ENCODE measurements around the gene SNX22. TPM values are rescaled to one million over a fixed set of nuclear protein-coding genes. Genes with fewer than 3 reads are reported as not detected.

The SNX22 gene
- total RNA-seq, 1 donor from 2014 or later: 0.31 TPM

DNA sequence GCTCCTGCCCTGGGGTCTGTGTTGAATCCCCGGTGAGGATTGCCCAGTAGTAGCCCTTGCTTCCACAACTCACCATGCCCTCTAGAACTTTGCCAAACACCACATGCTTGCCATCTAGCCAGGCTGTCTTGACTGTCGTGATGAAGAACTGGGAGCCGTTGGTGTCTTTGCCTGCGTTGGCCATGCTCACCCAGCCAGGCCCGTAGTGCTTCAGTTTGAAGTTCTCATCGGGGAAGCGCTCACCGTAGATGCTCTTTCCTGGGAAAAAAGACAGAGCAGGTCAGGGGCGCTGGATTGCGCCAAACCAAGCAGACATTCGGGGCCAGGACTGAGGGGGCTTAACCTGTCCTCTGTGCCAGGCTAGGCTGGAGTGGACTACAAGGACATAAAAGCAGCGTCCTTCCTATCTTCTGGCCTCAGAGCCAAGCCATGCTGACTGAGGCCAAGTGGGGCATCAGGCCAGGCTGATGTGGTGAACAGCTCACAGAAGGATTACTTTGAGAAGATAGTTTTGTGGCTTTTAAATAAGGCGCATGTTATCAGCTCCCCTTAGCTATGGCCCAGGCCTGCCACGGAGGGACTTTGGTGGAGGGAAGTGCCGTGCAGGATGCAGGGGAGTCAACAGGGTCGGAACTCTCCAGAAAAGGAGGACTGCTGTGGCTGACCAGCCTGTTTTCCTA lies 5.3 kb downstream of the SNX22 start:
- DNase-seq (ENCODE audit: low spot score): no peak

DNA sequence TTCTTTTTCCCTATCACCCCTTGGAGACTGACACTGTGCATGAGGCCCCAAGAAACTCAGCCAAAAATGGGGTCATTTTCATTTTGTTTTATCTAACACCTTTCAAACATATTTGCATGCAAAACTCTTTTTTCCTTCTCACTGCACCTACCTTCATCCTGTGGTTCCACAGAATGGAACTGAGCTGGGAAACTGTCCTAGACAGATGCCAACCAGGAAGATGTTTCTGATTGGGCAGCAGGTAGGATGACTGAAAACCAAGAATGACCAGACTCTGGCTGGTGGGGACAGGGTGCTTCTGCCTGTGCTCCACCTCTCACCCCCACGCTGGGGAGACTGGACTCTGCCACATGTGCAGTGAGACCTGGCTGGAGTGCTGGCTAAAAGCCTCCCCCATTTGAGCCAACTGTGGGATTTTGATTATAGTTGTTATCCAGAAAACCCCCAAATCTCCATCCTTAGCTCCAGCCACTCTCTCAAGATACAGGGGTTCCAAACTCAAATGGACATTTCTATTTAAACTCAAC lies 6.1 kb downstream of the SNX22 start:
- no peak for DNase-seq (ENCODE audit: low spot score)

DNA sequence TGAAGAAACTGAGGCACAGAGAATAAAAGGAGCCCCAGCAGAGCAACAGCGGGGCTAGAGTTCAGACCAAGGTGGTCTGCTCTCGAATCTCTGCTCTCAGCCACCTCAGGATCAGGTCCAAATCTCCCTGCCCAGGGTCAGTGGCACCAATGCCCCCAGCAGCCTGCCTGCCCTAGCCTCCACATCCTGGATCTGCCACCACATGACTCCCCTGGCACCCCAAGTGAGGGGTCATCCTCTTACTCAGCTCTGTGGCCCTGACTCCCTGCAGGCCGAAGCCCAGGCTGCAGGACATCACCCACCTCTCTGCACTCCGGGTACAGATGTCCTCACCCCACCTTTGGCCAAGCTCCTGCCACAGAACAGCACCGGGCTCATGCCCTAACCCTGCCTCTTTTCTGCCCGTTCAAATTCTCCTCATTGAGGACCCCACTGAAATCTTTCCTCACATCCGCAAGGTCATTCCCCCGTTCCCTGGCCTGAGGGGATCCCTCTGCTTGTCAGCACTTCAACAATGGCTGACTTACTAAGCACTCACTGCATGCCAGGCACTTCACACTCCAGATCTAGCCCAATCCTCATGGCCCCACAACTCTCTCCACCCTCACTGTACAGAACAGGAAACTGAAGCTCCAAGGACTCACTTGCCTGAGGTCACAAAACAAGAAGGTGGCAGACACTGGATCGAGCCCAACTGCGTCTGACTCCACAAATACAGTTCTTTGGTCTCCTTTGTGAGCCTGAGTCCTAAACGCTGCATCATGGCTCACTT lies 7.0 kb downstream of the SNX22 start:
- DNase-seq (ENCODE audit: low spot score): no peak

DNA sequence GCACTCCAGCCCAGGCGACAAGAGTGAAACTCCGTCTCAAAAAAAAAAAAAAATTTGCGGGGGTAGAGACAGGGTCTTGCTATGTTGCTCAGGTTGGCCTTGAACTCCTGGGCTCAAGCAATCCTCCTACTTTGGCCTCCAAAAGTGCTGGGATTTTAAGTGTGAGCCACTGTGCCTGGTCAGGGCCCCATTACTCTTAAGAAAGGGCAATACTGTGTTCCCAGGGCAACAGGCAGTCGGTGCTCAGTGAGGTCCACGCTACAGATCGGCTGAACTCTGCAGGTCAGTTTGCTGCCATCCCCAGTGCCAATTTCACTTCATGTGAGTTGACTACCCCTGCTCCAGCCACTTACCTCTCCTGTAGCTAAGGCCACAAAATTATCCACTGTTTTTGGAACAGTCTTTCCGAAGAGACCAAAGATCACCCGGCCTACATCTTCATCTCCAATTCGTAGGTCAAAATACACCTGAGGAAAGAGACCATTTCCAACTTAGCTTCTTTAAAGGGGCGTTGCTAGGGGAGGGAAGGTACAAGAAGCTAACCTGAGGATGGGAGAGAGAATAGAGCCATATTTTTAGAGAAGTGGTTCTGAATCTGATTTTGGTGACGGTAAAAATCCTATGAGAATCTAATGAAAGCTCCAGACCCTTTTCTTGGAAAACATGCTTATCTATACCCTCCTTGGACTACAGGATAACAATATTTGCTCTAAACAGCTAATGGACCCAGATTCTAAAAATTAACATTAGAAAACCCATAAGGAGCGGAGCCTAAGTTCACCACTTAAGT lies 10.4 kb downstream of the SNX22 start:
- DNase-seq (ENCODE audit: low spot score): no peak

DNA sequence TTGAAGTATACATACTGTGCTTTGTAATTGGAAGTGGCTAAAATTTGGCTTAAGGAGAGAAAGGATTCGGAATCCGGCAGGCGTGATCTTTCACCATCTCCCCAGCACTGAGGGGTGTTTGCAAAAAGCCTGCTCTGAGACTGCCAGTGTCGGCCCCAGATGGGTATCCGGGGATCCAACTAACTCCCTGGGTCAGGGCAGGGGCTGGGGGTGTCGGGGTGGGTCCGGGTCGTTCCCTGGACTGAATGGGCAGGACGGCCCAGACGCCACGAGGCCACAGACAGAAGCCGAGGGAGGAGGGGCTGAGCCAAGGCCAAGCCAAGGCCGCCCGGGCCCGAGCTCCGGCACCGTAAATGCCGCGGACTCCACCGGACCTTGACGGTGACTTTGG lies 10.9 kb downstream of the SNX22 start:
- no peak for DNase-seq (ENCODE audit: low spot score)

DNA sequence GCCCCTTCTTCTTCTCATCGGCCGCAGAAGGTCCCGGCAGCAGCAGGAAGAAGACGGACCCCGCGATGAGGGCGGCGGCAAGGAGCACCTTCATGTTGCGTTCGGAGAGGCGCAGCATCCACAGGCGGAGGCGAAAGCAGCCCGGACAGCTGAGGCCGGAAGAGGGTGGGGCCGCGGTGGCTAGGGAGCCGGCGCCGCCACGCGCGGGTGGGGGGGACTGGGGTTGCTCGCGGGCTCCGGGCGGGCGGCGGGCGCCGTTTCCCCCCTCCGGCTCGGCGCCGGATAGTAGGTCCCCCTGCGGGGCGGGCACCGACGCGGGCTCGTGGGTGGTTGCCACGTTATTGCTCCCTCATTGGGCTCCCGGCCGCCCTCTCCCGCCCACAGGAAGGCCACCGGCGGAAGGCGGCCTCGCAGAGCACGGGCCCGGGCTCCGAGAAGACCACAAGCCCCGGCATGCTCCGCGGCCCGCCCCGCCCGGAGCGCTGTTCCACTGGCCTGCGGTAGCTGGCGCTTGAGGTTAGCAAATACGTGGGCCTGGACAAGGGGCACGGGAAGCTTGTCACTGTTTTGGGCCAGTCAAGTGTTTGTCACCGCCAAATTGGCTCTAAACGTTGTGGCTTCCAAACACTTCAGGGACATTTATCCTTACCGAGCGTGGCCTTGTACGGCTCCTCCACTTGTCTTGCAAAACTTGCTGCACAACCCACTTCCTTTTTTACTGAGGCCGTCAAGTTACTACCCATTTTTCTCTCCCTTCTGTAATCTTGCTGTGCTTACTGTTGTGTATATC lies 11.5 kb downstream of the SNX22 start, which contains the start of gene PPIB:
Gene PPIB (minus strand): TSS at position 154 of the 790 bp plus-strand sequence. CDS start 36 bp downstream, at position 118.
- peak; percentile 98 for DNase-seq (ENCODE audit: low spot score)

DNA sequence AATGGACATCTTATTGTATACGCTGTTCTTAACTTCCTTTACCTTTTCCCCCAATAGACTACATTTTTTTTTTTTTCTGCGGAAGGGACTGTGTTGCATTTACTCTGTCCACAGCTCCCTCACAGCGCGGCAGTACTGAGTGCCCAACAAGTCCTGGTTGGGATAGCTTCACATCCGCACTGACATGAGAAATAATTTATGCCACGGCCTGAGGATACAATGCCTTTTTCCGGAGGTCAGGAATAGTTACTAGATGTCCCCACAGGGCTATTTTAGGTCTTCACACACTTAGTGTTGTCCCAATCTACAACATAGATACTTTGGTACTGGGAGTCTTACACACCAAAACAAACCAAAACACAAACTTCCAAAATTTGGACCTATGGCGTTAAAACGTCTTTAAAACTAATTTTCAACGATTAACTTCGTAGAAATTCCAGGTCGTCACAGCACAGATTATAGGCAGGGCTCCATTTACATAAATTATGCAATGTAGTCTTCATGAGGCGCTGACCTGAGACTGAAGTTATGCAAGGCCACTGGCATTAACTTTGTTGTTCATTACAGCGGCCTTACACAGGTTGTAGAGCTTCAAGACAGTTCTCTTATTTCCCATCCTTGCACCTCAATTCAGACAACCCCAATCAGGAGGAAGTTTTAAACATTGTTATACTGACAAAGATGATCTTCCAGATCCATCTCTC lies 12.3 kb downstream of the SNX22 start:
- no peak for DNase-seq (ENCODE audit: low spot score)

DNA sequence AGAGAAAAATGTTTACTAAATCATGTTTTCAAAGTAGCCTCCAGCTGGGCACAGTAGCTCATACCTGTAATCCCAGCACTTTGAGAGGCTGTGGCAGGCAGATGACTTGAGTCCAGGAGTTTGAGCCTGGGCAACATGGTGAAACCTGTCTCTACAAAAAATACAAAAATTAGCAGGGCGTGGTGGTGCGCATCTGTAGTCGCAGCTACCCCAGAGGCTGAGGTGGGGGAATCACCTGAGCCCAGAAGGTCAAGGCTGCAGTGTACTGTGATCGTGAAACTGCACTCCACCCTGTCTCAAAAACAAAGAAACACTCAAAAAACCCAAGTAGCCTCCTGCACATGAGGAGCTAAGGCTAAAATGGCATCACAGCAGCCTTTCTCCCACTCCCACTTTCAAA lies 12.9 kb downstream of the SNX22 start:
- DNase-seq (ENCODE audit: low spot score): no peak

DNA sequence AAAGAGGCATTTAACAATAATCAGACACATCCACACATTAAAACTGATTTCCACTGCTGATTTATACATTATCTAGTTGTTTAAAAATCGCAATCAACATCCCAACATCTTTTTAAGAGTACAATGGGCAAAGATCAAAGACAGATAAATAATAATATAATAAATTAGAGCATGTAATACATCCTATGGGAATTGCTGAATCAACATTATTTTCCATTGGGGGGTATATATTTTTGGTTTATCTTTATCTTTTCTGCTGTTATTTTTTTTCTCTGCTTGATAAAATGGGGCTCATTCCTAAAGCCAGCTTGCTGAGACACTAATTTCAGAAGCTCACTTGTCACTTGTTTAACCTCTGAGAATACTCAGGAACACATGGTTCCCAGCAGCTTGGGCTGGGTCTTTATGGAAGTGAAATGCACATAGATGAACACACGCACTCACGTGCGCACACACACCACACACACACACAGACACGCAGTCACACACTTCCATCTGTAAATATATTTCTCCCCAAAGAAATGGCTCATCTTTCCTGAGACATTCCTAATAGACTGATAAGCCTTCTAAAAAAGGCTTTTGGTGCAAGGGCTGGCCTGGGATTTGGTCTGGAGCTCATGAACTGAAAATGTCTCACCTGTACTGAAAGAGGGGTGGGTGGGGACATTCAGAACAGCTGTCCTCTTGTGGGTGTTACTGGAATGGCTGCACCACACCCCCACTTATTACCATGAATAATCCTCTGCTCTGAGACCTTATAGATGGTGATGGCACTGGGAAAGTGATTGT lies 14.8 kb downstream of the SNX22 start:
- no peak for DNase-seq (ENCODE audit: low spot score)

DNA sequence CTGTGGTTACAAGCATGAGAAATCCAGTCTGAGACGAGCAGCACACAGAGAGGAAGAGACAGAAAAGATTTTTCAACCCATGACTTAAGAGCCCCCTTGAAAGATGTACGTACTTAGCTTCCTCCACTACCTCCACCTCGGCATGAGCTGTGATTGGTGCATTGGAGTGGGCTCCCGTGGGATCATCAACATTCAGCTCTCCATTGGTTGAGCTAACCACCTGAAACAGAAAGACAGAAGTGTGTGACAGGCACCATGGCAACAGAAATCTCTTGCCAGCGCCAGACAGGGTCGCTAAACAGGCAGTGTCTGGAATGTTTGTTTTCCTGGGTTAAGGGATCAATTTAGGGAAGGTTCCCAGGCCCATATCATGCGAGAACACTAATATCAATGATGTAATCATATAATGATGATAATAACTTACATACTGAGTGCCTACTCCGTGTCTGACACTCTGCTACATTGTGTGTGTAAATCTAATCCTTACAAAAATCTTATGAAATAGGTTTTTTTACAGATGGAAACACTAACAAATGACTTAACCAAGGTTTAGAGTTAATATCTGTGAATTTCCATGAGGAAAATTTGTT lies 28.8 kb downstream of the SNX22 start:
- DNase-seq (ENCODE audit: low spot score): peak; percentile 17

DNA sequence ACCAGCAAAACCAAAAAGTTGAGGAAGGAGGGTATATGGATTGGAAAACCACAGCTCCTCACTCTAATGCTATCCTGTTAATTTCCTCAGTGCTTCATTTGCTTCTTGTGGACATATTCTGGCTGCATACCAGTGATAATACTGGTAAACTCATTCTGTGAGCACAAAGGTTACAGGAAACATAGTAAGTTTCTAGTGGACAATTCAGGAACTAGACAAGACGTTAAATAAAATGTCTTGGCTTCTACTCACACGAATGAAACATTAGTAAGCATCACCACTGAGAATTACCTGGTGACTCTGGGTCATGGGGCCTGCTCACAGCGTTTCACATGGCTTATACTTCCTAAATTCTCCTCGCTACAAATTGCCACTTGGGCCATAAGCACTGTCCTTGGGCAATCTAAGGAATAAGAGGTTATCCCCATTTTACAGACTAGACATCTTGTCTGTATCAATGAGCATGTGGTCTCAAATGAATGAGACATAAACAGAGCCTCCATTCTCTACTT lies 31.4 kb downstream of the SNX22 start:
- no peak for DNase-seq (ENCODE audit: low spot score)

DNA sequence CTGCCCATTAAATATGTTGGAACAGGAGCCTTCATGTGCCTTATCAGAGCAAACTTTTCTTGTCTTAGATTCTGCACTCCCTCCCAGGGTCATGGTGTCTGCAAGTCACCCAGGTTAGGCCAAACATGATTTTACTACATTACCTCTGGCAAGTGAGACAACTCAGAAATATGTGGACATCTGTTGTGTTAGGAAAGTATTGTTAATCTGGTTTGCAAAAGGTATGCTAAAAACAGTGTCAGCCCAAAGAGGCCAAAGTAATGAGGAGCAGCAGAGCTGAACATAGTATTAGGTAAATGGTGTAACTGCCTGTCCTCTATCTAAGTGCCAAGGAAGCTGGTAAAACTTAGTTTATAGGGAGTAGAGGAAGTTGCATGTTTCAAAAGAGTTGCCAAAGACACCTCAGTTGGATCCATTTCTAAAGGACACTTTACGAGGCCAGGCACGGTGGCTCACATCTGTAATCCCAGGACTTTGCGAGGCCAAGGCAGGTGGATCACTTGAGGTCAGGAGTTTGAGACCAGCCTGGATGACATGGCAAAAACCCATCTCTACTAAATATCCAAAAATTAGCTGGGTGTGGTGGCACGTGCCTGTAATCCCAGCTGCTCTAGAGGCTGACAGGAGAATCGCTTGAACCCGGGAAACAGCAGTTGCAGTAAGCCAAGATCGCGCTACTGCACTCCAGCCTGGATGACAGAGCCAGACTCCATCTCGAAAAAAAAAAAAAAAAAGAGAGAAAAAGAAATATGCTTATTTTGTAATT lies 33.8 kb downstream of the SNX22 start:
- DNase-seq (ENCODE audit: low spot score): peak; percentile 5

DNA sequence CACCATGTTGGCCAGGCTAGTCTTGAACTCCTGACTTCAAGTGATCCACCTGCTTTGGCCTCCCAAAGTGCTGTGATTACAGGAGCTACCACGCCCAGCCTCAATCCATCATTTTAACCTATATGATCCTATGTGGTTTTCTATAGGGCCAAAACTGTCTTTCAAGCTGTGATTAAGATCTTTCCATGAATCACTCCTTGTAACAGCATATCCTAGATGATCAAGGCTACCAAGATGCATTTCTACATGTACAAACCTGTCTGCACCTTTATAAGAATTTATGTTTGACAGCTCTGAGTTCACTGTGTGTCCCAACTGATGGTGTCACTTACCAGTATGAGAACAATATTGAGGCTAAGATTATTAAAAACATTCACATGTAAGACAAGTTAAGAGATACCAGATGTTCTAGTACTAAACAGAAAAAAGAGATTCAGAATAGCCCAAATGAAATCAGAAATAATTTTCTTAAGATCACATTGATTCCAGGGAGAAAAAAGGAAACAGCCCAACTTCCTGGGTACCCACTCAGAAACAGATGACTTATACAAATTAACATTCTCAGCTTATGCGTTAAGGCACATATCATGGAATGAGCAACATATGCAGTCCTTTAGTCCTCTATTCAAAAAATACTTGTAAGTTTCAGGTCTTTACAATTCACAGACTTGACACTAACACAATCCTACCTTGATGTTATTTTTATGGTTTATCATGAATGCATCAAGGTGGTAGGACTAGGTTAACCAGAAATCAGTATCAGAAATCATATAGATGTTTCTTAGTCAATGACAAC lies 36.1 kb downstream of the SNX22 start:
- DNase-seq (ENCODE audit: low spot score): peak; percentile 9

DNA sequence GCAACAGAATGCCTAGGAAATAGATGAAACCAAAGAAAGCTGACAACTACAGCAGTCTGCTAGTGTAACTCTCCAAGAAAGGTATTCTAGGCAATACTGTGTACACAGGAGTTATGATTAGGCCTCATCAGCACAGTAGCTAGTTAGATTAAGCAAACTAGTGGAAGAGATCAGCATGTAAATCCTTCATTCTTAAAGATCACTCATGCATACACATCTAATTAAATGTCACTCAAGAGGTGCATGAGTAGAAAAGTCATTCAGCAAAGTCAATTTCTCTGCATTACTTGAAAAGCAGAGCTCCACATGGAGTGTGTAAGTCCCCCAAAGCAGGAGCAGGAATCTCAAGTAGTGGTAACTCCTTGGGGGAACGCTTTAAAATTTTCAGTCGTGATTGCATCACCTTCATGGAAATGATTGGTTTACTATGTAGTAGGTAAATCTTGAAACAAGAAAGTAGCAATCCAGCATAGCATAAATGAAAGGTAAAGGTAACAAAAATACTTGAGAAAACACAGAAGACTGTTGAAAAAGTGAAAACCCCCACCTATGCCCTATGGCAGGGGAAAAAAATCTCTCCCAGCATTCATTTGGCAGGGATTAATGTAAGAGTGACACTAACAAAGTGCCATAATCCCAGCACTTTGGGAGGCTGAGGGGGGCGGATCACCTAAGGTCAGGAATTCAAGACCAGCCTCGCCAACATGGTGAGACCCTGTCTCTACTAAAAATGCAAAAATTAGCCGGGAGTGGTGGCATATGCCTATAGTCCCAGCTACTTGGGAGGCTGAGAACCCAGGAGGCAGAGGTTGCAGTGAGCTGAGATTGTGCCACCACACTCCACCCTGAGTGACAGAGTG lies 40.7 kb downstream of the SNX22 start:
- DNase-seq (ENCODE audit: low spot score): peak; percentile 12

DNA sequence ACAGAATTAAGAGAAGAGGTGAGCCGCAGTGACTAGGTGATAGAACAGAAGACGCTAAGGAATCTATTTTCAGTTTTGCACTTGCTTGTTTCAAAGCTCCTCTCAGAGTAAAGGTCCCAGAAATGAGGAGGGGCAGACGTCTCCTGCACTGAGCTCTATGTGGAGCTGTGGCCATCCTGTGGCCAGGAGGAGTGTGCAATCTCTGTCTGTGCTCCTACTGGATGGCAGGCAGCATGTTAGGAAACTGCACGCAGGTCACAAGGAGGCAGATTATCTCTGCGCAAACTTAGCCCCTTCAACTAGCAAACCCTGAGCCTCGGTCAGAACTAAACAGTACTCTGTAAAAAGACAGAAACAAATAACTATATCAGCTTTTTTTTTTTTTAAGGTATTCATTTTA lies 42.4 kb downstream of the SNX22 start:
- no peak for DNase-seq (ENCODE audit: low spot score)

DNA sequence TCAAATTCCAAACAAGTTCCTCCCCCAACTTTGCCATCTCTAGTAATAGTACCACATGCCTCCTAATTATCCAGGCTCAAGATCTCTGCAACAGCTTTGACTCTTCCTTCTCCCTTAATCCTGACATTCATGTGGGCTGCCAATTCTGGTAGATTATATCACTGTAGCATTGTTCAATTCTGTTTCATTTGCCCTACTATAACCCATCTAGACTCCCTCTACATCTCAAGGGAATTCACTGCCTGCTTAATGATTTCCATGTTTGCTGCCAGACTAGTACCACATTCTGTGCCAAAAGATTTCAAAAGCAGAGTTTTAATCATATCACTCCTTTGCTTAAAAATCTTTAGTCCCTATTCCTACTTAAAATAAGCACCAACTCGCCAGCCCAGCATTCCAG lies 45.9 kb downstream of the SNX22 start:
- no peak for DNase-seq (ENCODE audit: low spot score)

DNA sequence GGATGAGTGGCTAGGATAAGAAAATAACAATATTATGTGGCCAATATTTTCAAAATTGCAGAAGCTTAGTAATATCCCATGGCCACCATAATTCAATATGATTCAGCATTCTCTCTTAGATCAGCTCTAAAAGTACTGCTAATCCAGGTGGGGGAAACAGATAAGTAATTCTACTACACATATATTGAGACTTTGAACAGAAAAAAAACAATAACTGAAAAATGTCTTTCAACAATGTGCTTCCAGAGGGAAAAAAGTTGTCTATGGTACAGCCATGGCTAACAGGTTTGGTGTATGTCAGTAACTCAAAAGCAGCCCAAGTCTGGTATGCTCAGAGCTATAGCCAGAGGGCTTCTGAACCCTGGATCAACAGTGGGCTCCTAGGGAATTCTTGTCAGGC lies 53.7 kb downstream of the SNX22 start:
- DNase-seq (ENCODE audit: low spot score): no peak

Measured in ureter (tissue), 1 donor.